GM19239 (cell line): ENCODE results near the gene SH3D19.

Experiments used
- DNase-seq: peaks from one replicate; pipeline ENCODE4 v3.0.0; 2011; ENCODE audit warnings: low spot score; ENCODE audit not compliant: insufficient read length
- FAIRE-seq: peaks from 2 replicates; lab custom pipeline; 2011; peaks lifted over from hg19 to GRCh38; lab: Jason Lieb, UNC

SH3D19 gene

GRCh38 chr4:151202851-151203455 lies 122.5 kb downstream of the SH3D19 start:
- no peak for DNase-seq

DNA sequence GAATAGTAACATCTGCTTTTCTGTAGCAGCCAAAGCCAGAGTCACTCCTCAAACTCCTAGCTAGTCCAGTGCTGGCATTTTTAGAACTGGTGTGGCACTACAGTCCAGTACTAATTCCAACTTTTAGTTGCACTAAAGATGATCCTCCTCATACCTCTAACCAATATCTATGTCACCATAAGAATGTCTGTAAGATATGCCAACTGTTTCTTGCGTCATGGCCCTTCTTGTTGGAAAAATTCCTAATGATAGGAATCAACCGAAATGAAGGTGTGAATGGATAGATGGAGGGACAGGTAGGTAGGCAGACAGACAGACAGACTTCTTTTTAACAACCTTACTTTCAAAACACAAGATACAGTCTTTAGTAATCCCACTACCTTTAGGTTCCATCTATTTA lies 123.0 kb downstream of the SH3D19 start:
- DNase-seq (no peak), FAIRE-seq (no peak)

More at GRCh38 chr4:151202851-151203455, 122.5 kb downstream of the SH3D19 start:
- FAIRE-seq = no peak

DNA sequence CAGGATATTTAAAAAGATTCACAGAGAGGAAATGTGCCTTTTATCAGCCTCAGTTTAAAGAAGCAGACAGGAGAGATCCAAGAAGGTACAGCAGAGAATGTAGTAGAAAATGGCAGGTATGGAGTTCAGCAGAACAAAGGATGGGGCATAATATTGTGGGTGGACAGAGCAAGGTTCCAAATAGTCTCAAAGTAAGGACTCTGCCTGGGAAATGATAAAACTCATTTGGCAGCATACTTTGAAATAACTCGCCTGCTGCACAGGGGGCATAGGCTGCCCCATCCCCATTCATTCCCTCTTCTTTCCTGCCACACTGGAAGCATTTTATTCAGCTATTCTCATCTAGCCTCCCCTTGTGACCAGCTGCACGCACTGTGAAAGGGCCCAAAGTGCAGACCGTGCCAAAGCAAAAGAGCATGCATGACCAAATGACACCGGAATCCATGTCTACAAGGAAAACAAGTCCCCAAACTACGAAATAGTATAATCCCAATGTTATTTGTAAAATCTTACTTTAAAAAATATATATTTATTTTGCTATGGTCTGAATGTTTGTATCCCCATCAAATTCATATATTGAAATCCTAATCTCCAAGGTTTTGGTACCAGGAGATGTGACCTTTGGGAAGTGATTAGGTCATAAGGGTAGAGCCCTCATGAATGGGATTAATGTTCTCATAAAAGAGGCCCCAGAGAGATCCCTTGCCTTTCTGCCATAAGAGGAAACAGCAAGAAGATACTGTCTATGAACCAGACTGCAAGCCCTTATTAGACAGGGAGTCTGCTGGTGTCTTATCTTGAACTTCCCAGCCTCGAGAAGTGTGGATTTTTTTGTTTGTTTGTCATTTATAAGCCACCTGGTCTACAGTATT lies 125.8 kb downstream of the SH3D19 start:
- FAIRE-seq = no peak
- DNase-seq = no peak

GRCh38 chr4:151198748-151199147 lies 126.7 kb downstream of the SH3D19 start:
- no peak for FAIRE-seq
- DNase-seq = no peak

GRCh38 chr4:151197247-151197646 lies 128.2 kb downstream of the SH3D19 start:
- no peak for FAIRE-seq
- no peak for DNase-seq

- FAIRE-seq (no peak), DNase-seq (no peak)
Observed at GRCh38 chr4:151195801-151196200, 129.6 kb downstream of the SH3D19 start.

DNA sequence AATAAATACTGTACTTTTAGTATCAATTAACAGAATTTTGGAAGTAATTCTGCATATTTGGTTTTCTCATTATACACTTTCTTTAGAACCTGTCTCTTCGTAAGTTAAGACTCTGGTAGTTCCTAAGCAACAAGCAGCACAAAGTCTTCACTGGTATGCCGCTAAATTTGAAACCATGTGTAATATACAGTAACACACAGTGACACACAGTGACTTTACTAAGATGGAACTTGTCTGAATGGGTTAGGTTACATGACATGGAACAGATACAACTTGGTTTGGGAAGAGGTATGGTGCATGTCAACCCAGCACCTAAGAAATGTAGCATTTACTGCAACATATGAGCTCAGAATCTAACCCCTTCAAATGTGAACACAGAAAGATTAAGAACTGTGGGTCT lies 132.0 kb downstream of the SH3D19 start:
- FAIRE-seq (no peak), DNase-seq (no peak)

GRCh38 chr4:151192556-151193235 lies 132.7 kb downstream of the SH3D19 start:
- no peak for DNase-seq

DNA sequence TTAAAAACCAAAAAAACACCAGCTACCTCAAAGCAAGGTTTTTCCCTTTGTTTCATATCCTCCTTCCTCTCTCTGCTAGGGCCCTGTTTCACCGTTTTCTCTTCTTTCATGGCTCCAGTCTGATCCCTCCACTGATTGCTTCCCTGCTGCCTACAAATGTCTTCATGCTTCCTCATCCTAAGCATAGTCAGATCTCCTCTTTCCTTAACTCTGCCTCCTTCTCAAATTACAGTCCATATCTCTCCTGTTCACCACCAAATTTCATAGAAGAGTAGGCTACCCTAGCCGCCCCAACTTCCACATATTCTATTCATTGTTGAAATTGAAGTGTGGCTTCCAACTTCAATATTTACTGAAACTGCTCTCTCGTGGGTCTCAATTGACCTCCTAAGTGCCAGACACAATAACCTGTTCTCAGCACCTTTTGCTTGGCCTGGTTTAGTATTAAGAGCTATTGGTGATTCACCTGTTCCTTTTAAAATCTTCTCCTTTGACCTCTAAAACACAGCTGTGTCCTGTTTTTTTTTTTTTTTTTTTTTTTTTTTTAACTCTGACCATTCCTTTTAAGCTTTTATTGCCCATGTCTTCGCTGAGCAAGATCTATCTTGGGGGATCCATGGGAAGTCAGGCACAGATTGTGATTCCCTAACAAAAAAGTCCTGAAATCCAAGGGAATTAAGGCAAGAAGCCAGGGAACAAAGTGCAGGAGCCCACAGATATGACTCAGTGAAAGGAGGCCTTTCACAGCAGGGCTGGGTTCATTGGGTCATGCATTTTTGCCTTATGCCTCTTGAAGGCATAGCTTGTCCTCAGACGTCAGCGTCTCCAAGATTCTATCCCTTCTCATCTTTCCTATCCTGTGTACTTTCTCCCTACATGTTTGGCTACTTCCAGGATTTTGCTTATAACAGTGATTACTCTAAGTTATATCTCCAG lies 140.6 kb downstream of the SH3D19 start:
- FAIRE-seq (no peak), DNase-seq (no peak)

More at GRCh38 chr4:151192556-151193235, 132.7 kb downstream of the SH3D19 start:
- FAIRE-seq = no peak

DNA sequence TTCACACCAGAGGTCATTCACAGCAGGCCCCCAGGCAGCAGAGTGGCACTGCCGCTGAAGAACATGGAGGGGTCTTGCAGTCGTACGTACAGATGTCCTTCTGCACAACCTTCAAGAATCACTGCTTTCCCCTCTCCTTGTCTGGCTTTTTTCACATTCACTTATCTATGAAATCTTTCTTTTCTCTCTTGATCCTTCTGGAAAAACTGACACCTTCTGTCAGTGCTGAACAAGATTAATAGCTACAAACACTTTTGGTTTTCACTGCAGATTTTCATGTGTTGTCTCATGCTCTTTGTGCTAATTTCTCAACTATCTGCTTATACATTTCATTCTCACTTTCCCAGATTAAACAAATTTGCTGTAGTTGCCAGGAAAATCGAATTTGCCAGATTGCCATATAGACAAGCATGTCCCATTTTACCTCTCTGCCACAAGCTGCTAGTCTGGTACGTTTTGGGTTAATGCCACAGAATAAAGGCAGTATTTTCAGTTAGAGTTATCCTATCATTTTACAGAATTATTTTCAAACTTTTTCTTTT lies 142.9 kb downstream of the SH3D19 start:
- DNase-seq (no peak), FAIRE-seq (no peak)

GRCh38 chr4:151176685-151177084 lies 148.7 kb downstream of the SH3D19 start:
- no peak for FAIRE-seq
- no peak for DNase-seq

DNA sequence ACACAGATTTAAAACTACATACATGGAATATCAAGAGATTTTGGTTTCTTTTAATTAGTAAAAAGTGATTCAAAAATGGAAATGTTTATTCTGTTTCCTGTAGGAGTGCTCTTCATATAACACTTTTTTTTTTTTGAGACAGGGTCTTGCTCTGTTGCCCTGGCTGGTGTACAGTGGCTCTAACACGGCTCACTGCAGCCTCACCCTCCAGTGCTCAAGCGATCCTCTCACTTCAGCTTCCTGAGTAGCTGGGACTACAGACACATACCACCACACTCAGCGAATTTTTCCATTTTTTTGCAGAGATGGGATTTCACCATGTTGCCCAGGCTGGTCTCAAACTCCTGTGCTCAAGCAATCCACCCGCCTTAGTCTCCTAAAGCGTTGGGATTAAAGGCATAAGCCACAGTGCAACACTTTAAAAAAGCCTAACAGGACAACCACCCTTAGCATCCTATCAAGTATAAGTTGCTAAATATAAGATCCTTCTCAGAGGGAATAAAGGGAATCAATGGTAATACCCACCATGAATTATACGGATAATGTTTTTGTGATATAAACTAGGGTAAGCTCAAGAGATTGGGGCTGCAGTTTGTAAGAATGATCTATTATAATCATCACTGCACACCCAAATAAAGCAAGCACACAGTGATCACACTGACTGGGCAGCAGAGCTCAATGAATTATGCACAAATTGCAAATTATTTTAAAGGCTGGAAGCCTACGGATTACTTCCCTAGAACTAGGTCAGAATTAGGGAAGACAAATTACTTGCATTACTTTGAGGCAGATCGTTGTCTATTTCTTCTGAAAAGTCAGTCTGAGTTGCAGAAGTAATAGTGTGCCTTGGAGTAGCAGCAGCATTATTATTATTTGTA lies 149.4 kb downstream of the SH3D19 start:
- FAIRE-seq = no peak

GRCh38 chr4:151175233-151175632 lies 150.2 kb downstream of the SH3D19 start:
- FAIRE-seq (no peak), DNase-seq (no peak)

More for the DNA sequence above, 149.4 kb downstream of the SH3D19 start:
- no peak for DNase-seq

- DNase-seq (no peak), FAIRE-seq (no peak)
Observed at GRCh38 chr4:151174784-151175183, 150.6 kb downstream of the SH3D19 start.

- no peak for FAIRE-seq
Observed at GRCh38 chr4:151173871-151174270, 151.5 kb downstream of the SH3D19 start.

DNA sequence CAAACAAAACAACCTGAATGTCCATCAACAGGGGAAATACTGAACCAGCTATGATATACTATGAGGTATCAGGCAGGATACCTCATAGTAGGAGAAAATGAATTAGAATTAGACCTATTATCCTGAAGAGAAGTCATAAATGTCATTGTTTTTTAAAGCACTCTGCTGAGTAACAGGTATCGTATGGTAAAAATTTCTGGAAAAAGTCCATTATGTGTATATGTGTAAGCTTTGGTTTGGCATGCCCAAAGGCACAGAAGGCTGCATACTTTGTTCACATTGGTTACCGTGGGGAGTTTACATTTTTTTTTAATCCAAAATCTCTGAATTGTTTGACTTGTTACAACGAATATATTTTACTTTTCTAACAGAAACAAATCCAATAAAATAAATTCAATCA lies 155.5 kb downstream of the SH3D19 start:
- FAIRE-seq = no peak
- no peak for DNase-seq

More at GRCh38 chr4:151173871-151174270, 151.5 kb downstream of the SH3D19 start:
- no peak for DNase-seq

DNA sequence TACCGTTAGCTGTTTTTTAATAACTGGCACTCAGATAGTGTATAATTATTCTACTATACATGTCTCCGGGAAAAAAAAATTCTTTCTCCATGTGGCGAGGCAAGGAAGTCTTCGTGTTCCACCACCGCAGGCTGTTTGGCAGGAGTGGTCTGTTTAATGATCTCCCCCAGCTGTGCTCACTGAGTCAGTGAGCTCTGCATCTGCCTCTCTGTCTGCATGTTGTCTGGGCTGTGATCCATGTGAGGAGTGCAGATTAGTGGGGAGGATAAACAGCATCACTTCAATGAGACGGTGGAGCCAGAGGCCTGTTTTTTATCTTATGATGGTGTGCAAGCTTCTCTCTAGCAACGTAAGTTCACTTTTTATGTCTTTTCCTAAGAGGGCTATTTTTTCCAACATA lies 156.2 kb downstream of the SH3D19 start:
- FAIRE-seq = no peak
- no peak for DNase-seq

DNA sequence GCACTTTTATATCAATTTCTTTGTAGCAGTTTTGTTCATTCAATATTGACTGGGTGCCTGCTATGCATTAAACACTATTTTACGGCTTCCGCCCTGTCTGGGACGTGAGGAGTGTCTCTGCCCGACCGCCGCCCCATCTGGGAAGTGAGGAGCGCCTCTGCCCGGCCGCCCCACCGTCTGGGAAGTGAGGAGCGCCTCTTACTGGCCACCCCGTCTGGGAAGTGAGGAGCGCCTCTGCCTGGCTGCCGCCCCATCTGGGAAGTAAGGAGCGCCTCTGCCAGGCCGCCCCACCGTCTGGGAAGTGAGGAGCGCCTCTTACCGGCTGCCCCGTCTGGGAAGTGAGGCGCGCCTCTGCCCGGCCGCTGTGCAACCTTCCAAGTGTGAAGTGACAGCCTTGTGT lies 157.8 kb downstream of the SH3D19 start:
- DNase-seq (no peak), FAIRE-seq (no peak)

DNA sequence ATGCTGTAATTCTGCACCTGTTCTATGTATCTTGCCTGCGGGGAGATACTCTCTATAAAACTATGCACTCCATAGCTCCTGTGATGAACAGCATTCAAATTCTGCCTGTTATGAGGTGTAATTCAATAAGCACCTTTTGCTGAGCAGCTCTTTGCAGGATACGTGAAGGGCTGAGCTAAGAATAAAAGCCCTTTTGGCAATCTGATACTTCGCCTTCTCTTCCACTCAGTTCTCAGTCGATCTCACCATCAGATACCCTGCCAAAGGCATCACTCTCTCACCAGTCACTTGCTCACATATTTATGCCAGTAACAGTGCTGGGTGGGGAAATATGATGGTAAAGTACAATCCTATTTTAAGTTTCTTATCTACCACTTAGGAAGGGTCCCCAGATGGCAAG lies 158.8 kb downstream of the SH3D19 start:
- FAIRE-seq (no peak), DNase-seq (no peak)
